PC-9 (cell line): ENCODE data around the gene CUTA. TPM values are rescaled to one million over a fixed set of nuclear protein-coding genes. Genes with fewer than 3 reads are reported as not detected.
A peak's percentile ranks its signal among the peaks of the same experiment; 100 is the strongest.

ENCODE experiments used
- BruUV-seq: library from RNA; stranded (reverse); fragments of 400-500 nt; replicated peaks from 2 replicates; lab custom pipeline; 2021; lab: Mats Ljungman, UMichigan
- CTCF ChIA-PET: fragments of 300-600 bp; sonication (Branson Sonifier 250); formaldehyde crosslinking; loops from one replicate; lab custom pipeline; 2022; ENCODE audit warnings: antibody characterized with exemption; lab: Charles Lee
- POLR2A ChIA-PET: fragments of 300-600 bp; sonication (Branson Sonifier 250); formaldehyde crosslinking; loops from one replicate; lab custom pipeline; 2022; ENCODE audit warnings: antibody characterized with exemption; ENCODE audit not compliant: unreplicated experiment; lab: Charles Lee
- DNase-seq, 2 experiments: peaks; one replicate each; pipeline versions ENCODE4 v3.0.0 to v3.0.0-alpha.2; 2015 to 2022; ENCODE audit warnings: mixed read lengths in 1 of 2
- H2AFZ ChIP-seq: fragments of 200-600 bp; sonication (generic); 2 replicates; pipeline ENCODE4 v1.8.1; 2017; ENCODE audit warnings: antibody characterized with exemption
- H3F3A ChIP-seq: fragments of 200-600 bp; sonication (generic); 2 replicates; pipeline ENCODE4 v1.8.1; 2017; ENCODE audit warnings: antibody characterized with exemption, mild to moderate bottlenecking, low read depth; ENCODE audit not compliant: insufficient read depth
- H3K27ac ChIP-seq: fragments of 200-600 bp; sonication (generic); 2 replicates; pipeline ENCODE4 v1.6.1; 2016; ENCODE audit warnings: mixed run types
- H3K27me3 ChIP-seq: fragments of 200-600 bp; sonication (generic); 2 replicates; pipeline ENCODE4 v1.6.1; 2016; ENCODE audit warnings: low read depth, mixed run types; ENCODE audit not compliant: insufficient read depth
- H3K36me3 ChIP-seq: fragments of 200-600 bp; sonication (generic); 2 replicates; pipeline ENCODE4 v1.6.1; 2016; ENCODE audit warnings: low read depth, mixed run types
- H3K4me1 ChIP-seq: fragments of 200-600 bp; sonication (generic); replicated peaks from 2 replicates; pipeline ENCODE4 v1.6.1; 2016; ENCODE audit warnings: mixed run types; ENCODE audit not compliant: insufficient read depth
- H3K4me2 ChIP-seq: fragments of 200-600 bp; sonication (generic); 2 replicates; pipeline ENCODE4 v1.6.1; 2017; ENCODE audit warnings: mixed run types
- H3K4me3 ChIP-seq: fragments of 200-600 bp; sonication (generic); 2 replicates; pipeline ENCODE4 v1.6.1; 2016; ENCODE audit warnings: mixed run types
- H3K79me2 ChIP-seq: fragments of 200-600 bp; sonication (generic); 2 replicates; pipeline ENCODE4 v1.6.1; 2017; ENCODE audit warnings: low read depth, mixed run types
- H3K9me2 ChIP-seq: fragments of 200-600 bp; sonication (generic); 2 replicates; pipeline ENCODE4 v1.8.1; 2017; ENCODE audit warnings: mild to moderate bottlenecking; ENCODE audit not compliant: insufficient read depth
- H3K9me3 ChIP-seq: fragments of 200-600 bp; sonication (generic); 2 replicates; pipeline ENCODE4 v1.8.1; 2016; ENCODE audit warnings: low read depth; ENCODE audit not compliant: insufficient read depth
- H4K20me1 ChIP-seq: fragments of 200-600 bp; sonication (generic); 2 replicates; pipeline ENCODE4 v1.8.1; 2017; ENCODE audit not compliant: insufficient read depth
- CTCF ChIP-seq: fragments of 200-600 bp; sonication (generic); conservative IDR thresholded peaks from 2 replicates; pipeline ENCODE4 v1.6.1; 2017; ENCODE audit warnings: mixed run types, antibody characterized with exemption, mild to moderate bottlenecking, moderate library complexity
- EZH2 ChIP-seq: fragments of 200-600 bp; sonication (generic); IDR thresholded peaks from 2 replicates; pipeline ENCODE4 v1.8.0; 2017; ENCODE audit warnings: antibody characterized with exemption, low read depth
- intact Hi-C: fragments of 100-400 bp; cut with micrococcal nuclease; formaldehyde crosslinking; loops from one replicate; pipeline ENCODE4 v1.10.0; 2022; ENCODE audit not compliant: unreplicated experiment
- total RNA-seq: library from RNA; stranded (reverse); gene quantifications from 2 replicates; pipeline ENCODE4 v1.2.3, GENCODE V29; 2021

CUTA gene
- total RNA-seq, 1 experiment from 2014 or later: 213 TPM

- ChIA-PET CTCF (interaction anchor here (0.7 kb wide), 1 partner anchor 172 kb away, joined by 3 read pairs; no protein-coding TSS in a partner anchor), POLR2A (interaction anchor here (0.6 kb wide), 3 partner anchors 111 to 152 kb away, joined by 3 to 5 read pairs (median 5); no protein-coding TSS in a partner anchor)
- Histone ChIP-seq H3K79me2 (peaks cover 18% of the 10 kb centered on the region), H3K4me3 (peak within 1 kb of the TSS; percentile 84), H3K4me1 (peaks cover 12% of the 10 kb centered on the region), H3K9me3 (no peaks in the 10 kb centered on the region), H3K9me2 (no peaks in the 10 kb centered on the region), H3K4me2 (peak within 1 kb of the TSS; percentile 89), H3K27ac (peak within 1 kb of the TSS; percentile 35; the same call in 1 of the 2 replicates), H3F3A (peaks cover 28% of the 10 kb centered on the region), H3K36me3 (0 out of 2 replicates have a peak, but pooled peaks cover 6% of the 10 kb centered on the region), H2AFZ (peak within 1 kb of the TSS; percentile 77), H3K27me3 (no peaks in the 10 kb centered on the region), H4K20me1 (no peaks in the 10 kb centered on the region)
- intact Hi-C loops: loop anchor here (1.0 to 10.0 kb wide), 5 partner anchors 20 to 206 kb away; partner anchors contain the start of genes BAK1, HSD17B8, KIFC1 and RGL2
- BruUV-seq: TSS peak; percentile 23
- no peak for TF ChIP-seq EZH2
- no peak; the same call in 1 of the 2 replicates for TF ChIP-seq CTCF
- DNase-seq: no peak
Measured at GRCh38 chr6:33410711-33411631, 6.9 kb downstream of the CUTA start, which contains the start of gene PHF1. PHF1 (plus strand) TSS chr6:33411014; CDS start chr6:33412264, 1,250 bp downstream.

- no peaks in the 10 kb centered on the region for H3K9me2 ChIP-seq
- peak overlapping the region; percentile 84 for H3K4me3 ChIP-seq
- H3F3A ChIP-seq: peaks cover 27% of the 10 kb centered on the region
- H3K27ac ChIP-seq: peak overlapping the region; percentile 35; the same call in 1 of the 2 replicates
- peaks cover 11% of the 10 kb centered on the region; the same call in 1 of the 2 replicates for H3K4me1 ChIP-seq
- H3K4me2 ChIP-seq: peak overlapping the region; percentile 80
- H3K9me3 ChIP-seq: no peaks in the 10 kb centered on the region
- TF ChIP-seq CTCF (no peak), EZH2 (no peak)
- H3K27me3 ChIP-seq: no peaks in the 10 kb centered on the region
- peaks cover 10% of the 10 kb centered on the region; the same call in 1 of the 2 replicates for H3K79me2 ChIP-seq
- POLR2A ChIA-PET: interaction anchor here (0.5 to 1.0 kb wide), 6 partner anchors 8 to 170 kb away, joined by 3 to 13 read pairs (median 4); partner anchors contain the start of genes BAK1 and ZBTB9
- H2AFZ ChIP-seq: peak overlapping the region; percentile 76
- no peaks in the 10 kb centered on the region for H4K20me1 ChIP-seq
- DNase-seq: peak; percentile 90 to 99
- 0 out of 2 replicates have a peak, but pooled peaks cover under 1% of the 10 kb centered on the region for H3K36me3 ChIP-seq
- intact Hi-C loops: loop anchor here (1.0 to 10.0 kb wide), 5 partner anchors 19 to 205 kb away; partner anchors contain the start of genes BAK1, HSD17B8, KIFC1 and RGL2
- BruUV-seq: no TSS peak
- CTCF ChIA-PET: interaction anchor here (0.7 kb wide), 1 partner anchor 172 kb away, joined by 3 read pairs; no protein-coding TSS in a partner anchor
Measured at GRCh38 chr6:33410050-33410710, 7.7 kb downstream of the CUTA start.
